GM19324 (cell line): ENCODE data around the gene NAP1L5.
A peak's percentile ranks its signal among the peaks of the same experiment; 100 is the strongest.

Experiments used
- ATAC-seq: cut with Tn5 transposase; IDR thresholded peaks from one replicate; pipeline ENCODE4 v1.9.1; 2021; ENCODE audit warnings: mild to moderate bottlenecking, moderate library complexity; ENCODE audit not compliant: unreplicated experiment, low FRiP score

Gene NAP1L5

GRCh38 chr4:88697588-88698329 is at the start of gene NAP1L5:
TSS of gene NAP1L5 (minus strand) at chr4:88697829. CDS start at chr4:88697754, 75 bp downstream.
- peak; percentile 94 for ATAC-seq

DNA sequence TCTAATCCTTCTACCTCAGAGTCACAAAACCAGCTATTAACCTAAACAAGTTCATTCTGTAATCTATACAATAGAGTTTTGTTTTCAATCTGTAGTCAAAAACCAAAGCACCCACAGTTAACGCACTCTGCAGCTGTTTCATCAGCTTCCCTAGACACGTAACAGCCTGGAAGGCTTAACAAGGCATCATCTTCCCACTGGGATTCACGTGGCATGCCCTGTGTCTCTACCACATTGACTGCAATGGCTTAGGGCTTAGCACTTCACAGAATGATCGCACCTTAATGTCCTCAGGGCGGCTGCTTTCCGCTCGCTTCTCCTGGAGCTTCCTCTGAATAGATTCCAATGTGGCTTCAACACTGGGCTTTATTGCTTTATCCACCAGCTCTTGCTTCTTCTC is 49.7 kb upstream of the NAP1L5 start:
- ATAC-seq: no peak

DNA sequence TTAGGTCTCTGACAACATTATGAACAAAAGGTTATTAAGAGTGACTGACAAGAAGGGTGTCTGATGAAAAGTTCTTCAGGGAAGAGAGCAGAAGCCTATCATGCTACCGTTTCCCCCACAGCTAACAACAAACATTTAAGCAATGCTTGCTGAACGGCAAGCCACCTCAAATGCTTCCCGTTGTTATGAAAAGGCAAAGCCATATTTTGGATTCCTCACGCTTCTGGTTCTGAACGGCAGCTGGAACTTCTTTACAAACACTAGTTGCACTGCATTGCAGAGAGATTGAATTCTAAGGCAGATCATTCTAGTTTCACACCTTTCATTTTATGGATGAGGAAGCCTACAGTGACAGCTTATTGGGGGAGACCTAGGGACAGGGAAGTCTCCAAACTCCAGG is 48.6 kb upstream of the NAP1L5 start:
- no peak for ATAC-seq

DNA sequence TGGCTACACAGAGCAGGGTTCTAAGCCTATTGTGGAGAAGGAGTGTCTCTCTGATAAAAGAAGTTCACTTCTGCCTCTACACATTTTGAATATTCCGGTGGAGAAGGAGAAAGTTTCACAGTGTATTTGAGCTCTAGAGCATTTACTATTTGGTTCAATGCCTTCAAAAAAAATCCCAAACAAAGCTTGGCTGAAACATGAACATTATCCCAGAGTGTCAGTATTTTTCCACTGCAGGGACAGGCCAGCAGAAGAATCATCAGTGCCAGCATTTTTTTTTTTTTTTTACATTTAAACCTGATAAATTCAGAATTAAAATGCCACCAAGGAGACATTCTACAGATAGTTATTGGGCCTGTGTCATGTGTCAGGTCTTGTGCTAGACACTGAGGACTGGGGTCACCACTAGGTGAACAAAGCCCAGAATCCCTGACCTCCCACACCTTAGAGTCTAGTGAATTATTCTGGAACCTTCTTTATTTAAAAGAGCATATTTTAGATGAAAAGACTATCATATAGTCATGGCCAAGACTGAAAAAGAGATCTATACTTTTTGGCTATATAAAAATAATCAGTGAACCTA is 48.0 kb upstream of the NAP1L5 start:
- no peak for ATAC-seq

DNA sequence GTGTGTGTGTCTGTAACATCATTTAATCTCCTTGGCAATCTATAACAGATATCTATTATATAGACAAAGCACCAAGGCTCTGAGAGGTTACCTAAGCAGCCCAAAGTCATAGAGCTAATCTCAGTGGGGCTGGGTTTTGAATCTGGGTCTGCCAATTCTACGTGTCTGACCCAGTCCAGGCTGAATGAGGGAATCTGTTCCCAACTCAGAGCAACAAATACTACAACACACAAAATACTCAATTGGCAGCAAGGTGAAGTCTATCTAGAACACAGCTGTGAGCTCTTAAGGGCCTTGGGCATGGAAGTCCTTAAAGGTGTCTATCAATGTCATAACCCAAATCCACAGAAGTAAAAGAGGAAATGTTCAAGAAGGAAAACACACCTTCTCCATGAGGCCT is 47.5 kb upstream of the NAP1L5 start:
- no peak for ATAC-seq

DNA sequence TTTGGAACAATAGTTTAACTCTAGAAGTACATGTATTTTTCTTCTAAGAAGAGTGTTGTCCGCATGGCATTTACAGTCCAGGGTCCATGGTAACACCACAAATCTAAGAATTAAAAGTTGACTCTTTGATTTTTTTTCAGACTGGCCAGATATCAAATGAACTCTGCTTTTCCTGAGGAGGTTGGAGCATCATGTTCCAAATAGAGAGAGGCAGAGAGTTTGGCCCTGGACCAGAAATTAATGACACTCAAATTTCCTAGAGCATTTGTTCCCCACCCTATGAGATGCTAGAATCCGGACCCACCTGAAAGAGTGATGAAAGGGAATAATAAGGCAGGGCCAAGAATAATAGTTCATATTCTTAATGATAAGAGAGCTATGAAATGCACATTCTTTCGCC is 47.0 kb upstream of the NAP1L5 start:
- ATAC-seq: no peak

GRCh38 chr4:88743696-88744095 is 46.1 kb upstream of the NAP1L5 start:
- ATAC-seq: no peak

GRCh38 chr4:88742561-88742960 is 44.9 kb upstream of the NAP1L5 start:
- ATAC-seq: no peak

DNA sequence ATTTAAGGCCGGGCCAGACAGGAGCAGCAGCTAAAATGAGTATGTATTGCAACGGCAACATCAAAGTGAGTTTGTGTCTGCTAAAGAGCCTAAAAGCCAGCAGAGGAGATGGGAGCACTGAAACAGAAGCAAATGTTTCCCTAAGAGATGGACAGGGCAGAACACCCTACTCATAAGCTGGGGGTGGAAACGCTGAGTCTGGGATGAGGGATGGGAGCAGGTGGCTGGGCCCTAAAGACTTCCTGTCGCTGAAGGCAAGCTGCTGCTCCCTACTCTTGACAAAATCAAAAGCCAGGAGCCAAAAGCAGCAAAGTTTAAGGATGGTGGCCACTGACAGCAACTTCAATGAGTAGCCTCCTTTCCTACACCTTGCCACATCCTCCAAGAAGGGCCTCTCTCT is 40.6 kb upstream of the NAP1L5 start:
- ATAC-seq: no peak

- no peak for ATAC-seq
Measured at GRCh38 chr4:88737307-88737941, 39.8 kb upstream of the NAP1L5 start.

GRCh38 chr4:88736264-88736663 is 38.6 kb upstream of the NAP1L5 start:
- ATAC-seq: no peak

- no peak for ATAC-seq
Measured at GRCh38 chr4:88735564-88735963, 37.9 kb upstream of the NAP1L5 start.

DNA sequence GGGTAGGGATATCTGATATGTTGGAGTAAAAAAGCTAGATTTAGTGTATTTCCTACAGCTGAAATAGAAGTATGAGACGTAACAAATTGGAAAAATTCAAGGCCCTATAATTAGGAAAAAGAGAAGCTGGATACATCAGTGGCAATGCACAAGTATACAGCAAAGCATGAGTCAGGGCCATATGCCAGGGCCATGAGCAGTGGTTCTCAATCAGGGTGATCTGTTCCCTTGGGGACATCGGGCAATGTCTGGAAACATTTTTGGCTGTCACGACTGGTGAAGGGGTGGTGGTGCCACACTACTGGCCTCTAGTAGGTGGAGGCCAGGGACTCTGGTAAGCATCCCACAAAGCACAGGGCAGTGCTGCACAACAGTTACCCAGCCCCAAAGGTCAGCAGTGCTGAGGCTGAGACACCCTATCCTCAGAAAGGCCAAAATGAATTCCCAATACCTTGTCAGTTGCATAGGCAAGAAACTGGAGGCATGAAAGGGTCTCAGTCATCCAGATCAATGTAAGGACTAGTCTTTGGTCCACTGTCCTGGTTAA is 36.8 kb upstream of the NAP1L5 start:
- ATAC-seq: no peak

DNA sequence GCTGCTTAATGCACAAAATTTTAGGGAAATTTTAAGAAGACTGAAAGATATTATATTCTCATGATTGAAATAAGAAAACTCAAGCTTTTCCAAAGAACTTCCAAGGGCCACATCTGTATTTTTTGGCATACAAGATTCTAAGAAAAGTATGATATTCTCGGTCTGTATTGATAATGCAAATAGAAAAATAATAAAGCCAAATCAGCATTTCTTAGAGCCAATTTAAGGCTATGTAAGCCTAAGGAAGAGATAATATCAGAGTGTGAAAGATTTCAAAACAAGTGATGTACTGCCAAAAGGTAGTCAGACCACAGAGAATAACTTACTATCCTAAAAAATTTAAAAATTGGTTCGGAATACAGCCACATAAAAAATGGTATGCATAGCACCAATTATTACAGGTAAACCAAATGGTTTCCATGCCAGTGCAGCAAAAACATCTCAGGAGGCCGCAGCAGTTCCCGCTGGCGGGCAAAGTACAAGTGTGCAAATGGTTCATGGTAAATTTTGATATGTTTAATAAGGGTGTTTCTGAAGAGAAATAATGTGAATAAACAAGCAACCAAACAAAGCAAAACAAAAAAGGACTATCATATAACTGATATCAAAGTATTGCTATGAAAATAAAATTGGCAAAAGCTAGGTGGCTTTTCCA is 35.2 kb upstream of the NAP1L5 start:
- no peak for ATAC-seq

DNA sequence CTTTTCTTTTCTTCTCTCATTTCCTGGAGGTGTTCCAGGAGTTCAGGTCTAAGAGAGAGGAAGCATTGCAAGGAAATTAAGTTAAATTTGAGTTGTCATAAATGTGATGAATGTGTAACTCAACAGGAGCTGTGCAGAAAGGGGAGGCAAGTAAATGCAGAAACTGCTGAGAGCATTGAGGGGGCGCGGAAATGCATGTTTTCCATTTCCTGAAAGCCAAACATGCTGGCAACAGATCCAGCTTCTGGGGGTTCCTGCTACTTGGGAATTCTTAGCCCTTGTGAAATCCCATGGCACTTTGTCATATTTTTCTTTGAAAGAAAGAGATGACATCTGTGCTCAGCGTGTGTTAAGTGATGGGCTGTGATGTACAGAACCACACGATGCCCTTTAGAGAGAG is 33.8 kb upstream of the NAP1L5 start:
- no peak for ATAC-seq

- ATAC-seq: no peak
Measured at GRCh38 chr4:88730811-88731210, 33.2 kb upstream of the NAP1L5 start.

- no peak for ATAC-seq
Measured at GRCh38 chr4:88729146-88729760, 31.6 kb upstream of the NAP1L5 start.

DNA sequence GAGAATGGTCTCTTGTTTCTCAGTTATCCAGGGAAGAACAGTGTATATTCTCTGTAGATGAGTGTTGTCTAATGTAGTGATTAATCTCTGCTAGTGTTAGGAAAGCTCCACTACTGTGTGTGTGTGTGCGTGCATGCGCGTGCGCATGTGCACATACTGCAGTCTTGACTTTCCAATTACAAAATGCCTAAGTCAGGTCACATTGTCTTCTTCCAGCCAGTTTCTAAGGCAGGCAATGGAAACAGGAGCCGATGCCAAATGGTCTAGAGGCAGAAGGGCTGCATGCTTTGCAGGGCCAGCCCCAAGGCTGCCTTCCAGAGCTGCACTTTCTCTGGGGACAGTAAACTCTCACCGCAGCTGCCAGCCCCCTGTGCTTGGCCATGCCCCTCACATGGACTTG is 30.5 kb upstream of the NAP1L5 start:
- ATAC-seq: no peak

- no peak for ATAC-seq
Measured at GRCh38 chr4:88725986-88726385, 28.4 kb upstream of the NAP1L5 start.

DNA sequence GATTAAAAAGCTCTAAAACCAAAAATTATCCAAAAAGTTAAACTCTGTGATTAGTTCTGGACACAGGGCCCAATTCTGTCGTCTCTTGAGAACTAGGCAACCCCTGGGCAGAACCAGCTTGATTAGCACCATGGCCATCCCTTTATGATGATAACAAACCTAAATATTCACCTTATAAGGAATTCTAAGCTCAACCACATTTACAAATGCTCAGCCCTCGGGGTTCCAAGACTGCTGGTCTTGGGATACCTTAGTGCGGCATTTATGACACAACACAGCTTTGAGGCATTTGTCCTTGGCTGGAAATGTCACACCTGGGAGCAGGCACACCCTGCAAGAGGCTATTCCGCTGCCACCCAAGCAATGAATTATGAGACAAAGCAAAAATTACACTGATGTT is 27.5 kb upstream of the NAP1L5 start:
- no peak for ATAC-seq

DNA sequence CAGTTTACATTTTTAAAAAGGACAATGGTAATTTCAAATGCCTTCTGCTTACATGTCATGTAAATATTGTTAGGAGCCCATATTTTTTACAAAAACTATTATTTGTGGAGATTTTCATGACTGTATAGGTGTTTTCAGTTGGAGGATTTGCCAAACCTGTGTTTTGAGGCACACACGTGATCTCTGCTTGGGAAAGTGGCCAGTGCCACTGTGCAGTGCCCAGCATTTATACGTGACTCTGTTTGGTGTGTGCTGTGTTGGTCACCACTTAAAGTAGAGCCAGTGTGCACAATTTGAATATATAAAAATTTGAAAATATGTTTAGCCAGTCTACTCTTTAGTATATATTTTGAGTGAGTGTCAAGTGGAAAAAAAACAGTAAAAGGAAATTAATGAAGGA is 26.8 kb upstream of the NAP1L5 start:
- ATAC-seq: no peak
